Activated CD4-positive, alpha-beta memory T cell treated with anti-CD3 and anti-CD28 coated beads for 36 hours (primary cell): ENCODE data around the gene MYLK2. TPM values are rescaled to one million over a fixed set of nuclear protein-coding genes. Genes with fewer than 3 reads are reported as not detected.

Source experiments
- CTCF ChIA-PET: fragments of 350-600 bp; sonication (Branson Sonifier 250); formaldehyde crosslinking; loops from one replicate; lab custom pipeline; 2021; ENCODE audit warnings: antibody characterized with exemption, inconsistent platforms; lab: Charles Lee
- POLR2A ChIA-PET: fragments of 350-600 bp; sonication (Branson Sonifier 250); formaldehyde crosslinking; loops from one replicate; lab custom pipeline; 2021; ENCODE audit warnings: antibody characterized with exemption; lab: Charles Lee
- DNase-seq: peaks from one replicate; pipeline ENCODE4 v3.0.0-alpha.2; 2020
- H3K27ac Mint-ChIP-seq: one replicate; pipeline ENCODE4 v1.8.0; 2021; ENCODE audit warnings: mixed read lengths
- H3K27me3 Mint-ChIP-seq: one replicate; pipeline ENCODE4 v1.8.0; 2021; ENCODE audit warnings: mixed read lengths
- H3K36me3 Mint-ChIP-seq: one replicate; pipeline ENCODE4 v1.8.0; 2021; ENCODE audit warnings: mixed read lengths
- H3K4me1 Mint-ChIP-seq: one replicate; pipeline ENCODE4 v1.8.0; 2021; ENCODE audit warnings: low read depth, mixed read lengths
- H3K4me3 Mint-ChIP-seq: one replicate; pipeline ENCODE4 v1.8.0; 2021; ENCODE audit warnings: mild to moderate bottlenecking, mixed read lengths
- H3K9me3 Mint-ChIP-seq: one replicate; pipeline ENCODE4 v1.8.0; 2021; ENCODE audit warnings: mixed read lengths
- intact Hi-C: fragments of 100-400 bp; cut with micrococcal nuclease; formaldehyde crosslinking; loops from one replicate; pipeline ENCODE4 v1.15.1; 2023
- total RNA-seq, 2 experiments: library from RNA; stranded (reverse); gene quantifications; one replicate each; pipeline ENCODE4 v1.2.3, GENCODE V29; 2021

The MYLK2 gene
- total RNA-seq, 2 experiments from 2014 or later = 0.27 to 0.43 TPM

- H3K4me3 Mint-ChIP-seq = no peak overlapping the region
- CTCF ChIA-PET = interaction anchor here (0.7 to 7.7 kb wide), 4 partner anchors 26 to 242 kb away, joined by 3 to 102 read pairs (median 5); partner anchors contain the start of gene PDRG1
- no peak for DNase-seq
- no peaks in the 10 kb centered on the region for H3K36me3 Mint-ChIP-seq
- peaks cover 10% of the 10 kb centered on the region for H3K27me3 Mint-ChIP-seq
- H3K4me1 Mint-ChIP-seq = no peaks in the 10 kb centered on the region
- H3K9me3 Mint-ChIP-seq = no peaks in the 10 kb centered on the region
- intact Hi-C loops = no loop called here
- POLR2A ChIA-PET = no interaction called here
- H3K27ac Mint-ChIP-seq = no peak overlapping the region
Measured at GRCh38 chr20:31849306-31849930, 30.3 kb downstream of the MYLK2 start.

- Mint-ChIP-seq H3K27me3 (peaks cover 10% of the 10 kb centered on the region), H3K36me3 (no peaks in the 10 kb centered on the region), H3K9me3 (no peaks in the 10 kb centered on the region), H3K4me1 (no peaks in the 10 kb centered on the region), H3K4me3 (no peak overlapping the region), H3K27ac (no peak overlapping the region)
- no peak for DNase-seq
- intact Hi-C loops = no loop called here
- ChIA-PET POLR2A (no interaction called here), CTCF (interaction anchor here (0.8 to 7.7 kb wide), 18 partner anchors 8 to 671 kb away, joined by 3 to 102 read pairs (median 4); partner anchors contain the start of gene PDRG1)
Measured at GRCh38 chr20:31851240-31851955, 32.2 kb downstream of the MYLK2 start.

GRCh38 chr20:31853481-31853880 is 34.3 kb downstream of the MYLK2 start:
- CTCF ChIA-PET = interaction anchor here (1.1 to 7.7 kb wide), 19 partner anchors 8 to 238 kb away, joined by 3 to 102 read pairs (median 6); partner anchors contain the start of gene PDRG1
- H3K4me3 Mint-ChIP-seq = no peak overlapping the region
- no peaks in the 10 kb centered on the region for H3K4me1 Mint-ChIP-seq
- H3K36me3 Mint-ChIP-seq = no peaks in the 10 kb centered on the region
- H3K27me3 Mint-ChIP-seq = peaks cover 15% of the 10 kb centered on the region
- no peak for DNase-seq
- no peaks in the 10 kb centered on the region for H3K9me3 Mint-ChIP-seq
- POLR2A ChIA-PET = no interaction called here
- intact Hi-C loops = loop anchor here (2.0 kb wide), 1 partner anchor 239 kb away; no protein-coding TSS in a partner anchor
- no peak overlapping the region for H3K27ac Mint-ChIP-seq

GRCh38 chr20:31856516-31856915 is 37.4 kb downstream of the MYLK2 start:
- POLR2A ChIA-PET = no interaction called here
- H3K4me3 Mint-ChIP-seq = no peak overlapping the region

GRCh38 chr20:31857861-31858759 is 39.0 kb downstream of the MYLK2 start:
- H3K27me3 Mint-ChIP-seq = peaks cover 14% of the 10 kb centered on the region
- H3K36me3 Mint-ChIP-seq = no peaks in the 10 kb centered on the region
- ChIA-PET POLR2A (no interaction called here), CTCF (interaction anchor here (1.4 to 2.4 kb wide), 2 partner anchors 7 to 11 kb away, joined by 3 to 6 read pairs; no protein-coding TSS in a partner anchor)
- H3K9me3 Mint-ChIP-seq = no peaks in the 10 kb centered on the region
- DNase-seq = no peak
- intact Hi-C loops = no loop called here
- H3K4me1 Mint-ChIP-seq = peaks cover 4% of the 10 kb centered on the region
- no peak overlapping the region for H3K4me3 Mint-ChIP-seq
- no peak overlapping the region for H3K27ac Mint-ChIP-seq

More at GRCh38 chr20:31856516-31856915, 37.4 kb downstream of the MYLK2 start:
- no peaks in the 10 kb centered on the region for H3K9me3 Mint-ChIP-seq
- no peak overlapping the region for H3K27ac Mint-ChIP-seq
- peaks cover 12% of the 10 kb centered on the region for H3K27me3 Mint-ChIP-seq
- H3K36me3 Mint-ChIP-seq = no peaks in the 10 kb centered on the region
- CTCF ChIA-PET = interaction anchor here (1.5 to 7.7 kb wide), 4 partner anchors 10 to 174 kb away, joined by 6 to 102 read pairs (median 42); partner anchors contain the start of gene PDRG1
- intact Hi-C loops = no loop called here
- peaks cover 4% of the 10 kb centered on the region for H3K4me1 Mint-ChIP-seq
- no peak for DNase-seq

- ChIA-PET POLR2A (no interaction called here), CTCF (interaction anchor here (1.4 to 2.4 kb wide), 2 partner anchors 8 to 12 kb away, joined by 3 to 6 read pairs; no protein-coding TSS in a partner anchor)
- Mint-ChIP-seq H3K9me3 (no peaks in the 10 kb centered on the region), H3K27me3 (peaks cover 14% of the 10 kb centered on the region), H3K4me1 (peaks cover 4% of the 10 kb centered on the region), H3K36me3 (no peaks in the 10 kb centered on the region), H3K4me3 (no peak overlapping the region), H3K27ac (no peak overlapping the region)
- no peak for DNase-seq
- intact Hi-C loops = no loop called here
Measured at GRCh38 chr20:31858760-31859083, 39.6 kb downstream of the MYLK2 start.

GRCh38 chr20:31859266-31859997 is 40.3 kb downstream of the MYLK2 start:
- intact Hi-C loops = no loop called here
- no peak overlapping the region for H3K4me3 Mint-ChIP-seq
- ChIA-PET POLR2A (no interaction called here), CTCF (interaction anchor here (1.2 to 2.4 kb wide), 6 partner anchors 8 to 232 kb away, joined by 3 to 6 read pairs (median 4); partner anchors contain the start of gene PDRG1)
- H3K27ac Mint-ChIP-seq = no peak overlapping the region
- no peak for DNase-seq
- H3K4me1 Mint-ChIP-seq = peaks cover 4% of the 10 kb centered on the region
- no peaks in the 10 kb centered on the region for H3K36me3 Mint-ChIP-seq
- H3K27me3 Mint-ChIP-seq = peaks cover 14% of the 10 kb centered on the region
- no peaks in the 10 kb centered on the region for H3K9me3 Mint-ChIP-seq

GRCh38 chr20:31859998-31860380 is 40.8 kb downstream of the MYLK2 start:
- ChIA-PET POLR2A (no interaction called here), CTCF (interaction anchor here (1.2 to 2.4 kb wide), 5 partner anchors 13 to 231 kb away, joined by 3 to 6 read pairs (median 6); partner anchors contain the start of gene PDRG1)
- intact Hi-C loops = no loop called here
- Mint-ChIP-seq H3K4me3 (no peak overlapping the region), H3K9me3 (no peaks in the 10 kb centered on the region), H3K36me3 (no peaks in the 10 kb centered on the region), H3K4me1 (peaks cover 4% of the 10 kb centered on the region), H3K27ac (no peak overlapping the region), H3K27me3 (peaks cover 14% of the 10 kb centered on the region)
- no peak for DNase-seq

- CTCF ChIA-PET = interaction anchor here (1.2 to 2.4 kb wide), 5 partner anchors 14 to 231 kb away, joined by 3 to 6 read pairs (median 6); partner anchors contain the start of gene PDRG1
- H3K27me3 Mint-ChIP-seq = peaks cover 14% of the 10 kb centered on the region
Measured at GRCh38 chr20:31860390-31861134, 41.4 kb downstream of the MYLK2 start.

GRCh38 chr20:31861135-31861384 is 41.9 kb downstream of the MYLK2 start:
- intact Hi-C loops = no loop called here
- Mint-ChIP-seq H3K27ac (no peak overlapping the region), H3K4me1 (peaks cover 4% of the 10 kb centered on the region), H3K36me3 (no peaks in the 10 kb centered on the region), H3K27me3 (peaks cover 14% of the 10 kb centered on the region), H3K4me3 (no peak overlapping the region), H3K9me3 (no peaks in the 10 kb centered on the region)
- DNase-seq = no peak
- POLR2A ChIA-PET = no interaction called here
- CTCF ChIA-PET = interaction anchor here (1.0 to 1.8 kb wide), 4 partner anchors 8 to 170 kb away, joined by 3 to 8 read pairs (median 4); partner anchors contain the start of gene PDRG1

More at GRCh38 chr20:31860390-31861134, 41.4 kb downstream of the MYLK2 start:
- Mint-ChIP-seq H3K36me3 (no peaks in the 10 kb centered on the region), H3K27ac (no peak overlapping the region), H3K4me3 (no peak overlapping the region), H3K9me3 (no peaks in the 10 kb centered on the region), H3K4me1 (peaks cover 4% of the 10 kb centered on the region)
- DNase-seq = no peak
- intact Hi-C loops = no loop called here
- POLR2A ChIA-PET = no interaction called here
